ENCODE measurements around the gene GRIK3. TPM values are rescaled to one million over a fixed set of nuclear protein-coding genes. Genes with fewer than 3 reads are reported as not detected.
A peak's percentile ranks its signal among the peaks of the same experiment; 100 is the strongest.
"Not testable (repeated sequence)": the region's sequence is repeated elsewhere in the genome, so short reads cannot be mapped to it uniquely, and the experiment has no call there.

Gene GRIK3
- total RNA-seq, 1 experiment from 2014 or later = not detected

DNA sequence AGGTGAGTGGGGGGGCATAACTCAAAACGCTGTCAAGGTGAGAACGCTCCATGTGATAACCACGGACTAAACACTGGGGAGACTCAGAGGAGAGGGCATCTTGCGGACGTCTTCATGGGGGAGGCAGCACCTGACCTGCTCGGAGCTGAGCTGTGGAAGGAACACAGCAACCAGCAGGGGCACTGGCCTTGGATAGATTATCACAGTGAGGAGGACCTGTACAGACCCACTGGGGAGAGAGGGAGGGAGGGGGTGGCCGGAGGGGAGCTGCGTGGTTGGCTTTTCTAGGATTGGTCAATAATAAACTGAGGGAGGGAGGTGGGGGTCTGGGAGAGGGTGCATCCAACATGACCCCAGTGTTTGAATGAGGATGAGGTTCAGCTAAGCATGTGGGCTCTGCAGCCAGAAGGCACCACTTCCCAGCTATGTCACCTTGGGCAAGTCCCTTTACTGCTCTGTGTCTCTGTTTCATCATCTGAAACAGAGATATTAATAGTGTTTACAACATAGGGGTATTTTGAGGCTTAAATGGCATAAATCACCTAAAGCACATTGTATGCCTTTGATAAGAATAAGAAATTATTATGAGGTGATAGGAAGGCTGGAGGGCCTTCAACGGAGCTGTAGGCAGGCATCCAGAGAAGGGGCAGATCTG is 123.3 kb downstream of the GRIK3 start:
- no peak for DNase-seq (ENCODE audit: low read depth, low spot score)
- in situ Hi-C loops (cut with HindIII; ENCODE audit: low pct_unique_long_range_greater_than_20kb, low sequenced_read_pairs) = no loop called here

DNA sequence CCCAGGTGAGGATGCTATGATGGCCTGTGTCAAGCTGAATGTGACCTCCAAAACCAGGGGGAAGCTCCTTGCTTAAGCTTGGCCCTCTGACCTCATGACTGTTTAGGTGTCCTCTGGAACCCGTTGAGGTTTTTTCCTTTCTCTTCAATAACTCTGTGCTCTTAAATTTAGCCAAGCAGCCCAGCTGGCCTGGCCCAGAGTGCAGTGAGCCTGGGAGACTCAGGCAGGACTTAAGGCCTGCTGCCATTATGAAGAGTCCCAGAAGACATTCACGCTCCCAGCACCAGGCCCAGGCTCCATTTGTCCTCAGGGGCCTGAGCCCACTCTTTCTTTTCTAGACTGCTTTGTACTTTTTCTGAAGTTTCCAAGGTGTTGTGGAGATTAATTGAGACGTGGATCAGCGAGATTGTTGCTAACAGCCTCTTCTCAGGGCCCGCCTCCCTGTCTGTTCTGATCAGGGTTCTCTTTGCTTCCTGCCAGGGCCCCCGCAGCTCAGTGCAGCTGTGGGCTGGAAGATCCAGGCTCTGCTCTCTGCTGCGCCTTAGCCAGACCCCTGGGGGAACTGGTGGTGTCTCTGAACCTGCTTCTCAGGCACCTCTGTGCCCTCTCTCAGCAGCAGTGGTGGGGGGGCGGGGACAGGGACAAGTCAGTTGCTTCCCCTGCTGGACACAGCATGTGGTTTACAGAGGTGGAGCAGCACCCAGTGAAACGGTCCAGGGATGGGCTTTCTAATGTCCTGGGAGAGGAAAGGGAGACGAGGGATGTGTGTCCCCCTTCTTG is 124.2 kb downstream of the GRIK3 start:
- no peak for DNase-seq (ENCODE audit: low read depth, low spot score)

GRCh38 chr1:36909359-36909758 is 125.0 kb downstream of the GRIK3 start:
- in situ Hi-C loops (cut with HindIII; ENCODE audit: low pct_unique_long_range_greater_than_20kb, low sequenced_read_pairs); DNase-seq (ENCODE audit: low read depth, low spot score): not testable (repeated sequence)

More for the DNA sequence above, 124.2 kb downstream of the GRIK3 start:
- in situ Hi-C loops (cut with HindIII; ENCODE audit: low pct_unique_long_range_greater_than_20kb, low sequenced_read_pairs) = no loop called here

GRCh38 chr1:36908096-36908495 is 126.2 kb downstream of the GRIK3 start:
- DNase-seq (ENCODE audit: low read depth, low spot score) = no peak
- in situ Hi-C loops (cut with HindIII; ENCODE audit: low pct_unique_long_range_greater_than_20kb, low sequenced_read_pairs) = no loop called here

DNA sequence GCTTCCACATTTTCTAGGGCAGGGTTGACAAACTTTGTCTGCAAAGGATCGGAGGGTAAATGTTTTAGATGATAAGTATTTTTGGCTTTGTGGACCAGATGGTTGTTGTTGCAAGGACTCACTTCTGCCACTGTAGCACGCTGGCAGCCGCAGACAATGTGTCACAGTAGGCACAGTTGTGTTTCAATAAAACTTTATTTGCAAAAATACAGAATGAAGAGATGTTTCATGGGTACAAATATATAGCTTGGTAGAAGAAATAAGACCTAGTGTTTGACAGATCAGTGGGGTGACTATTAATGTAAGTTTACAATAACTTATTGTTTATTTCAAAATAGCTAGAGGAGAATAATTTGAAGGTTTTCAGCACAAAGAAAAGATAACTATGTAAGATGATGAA is 127.8 kb downstream of the GRIK3 start:
- in situ Hi-C loops (cut with HindIII; ENCODE audit: low pct_unique_long_range_greater_than_20kb, low sequenced_read_pairs) = no loop called here

DNA sequence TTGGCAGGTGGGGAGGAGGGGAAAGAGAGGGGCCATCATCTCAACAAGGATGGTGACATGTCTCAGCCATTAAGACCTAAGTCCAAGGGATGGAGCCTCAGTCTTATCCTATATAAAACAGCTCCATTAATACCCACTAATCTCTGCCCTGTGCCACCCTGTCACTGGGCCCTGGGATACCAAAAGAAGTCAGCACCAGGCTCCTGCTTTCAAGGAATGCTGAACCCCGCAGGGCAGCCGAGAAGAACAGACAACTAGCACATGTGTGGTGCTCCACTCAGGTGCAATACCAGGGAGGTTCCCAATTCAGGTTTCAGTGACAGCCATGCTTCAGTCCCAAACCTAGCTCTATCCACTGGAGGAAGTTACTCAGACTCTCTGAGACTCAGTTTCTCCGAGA is 128.4 kb downstream of the GRIK3 start:
- no peak for DNase-seq (ENCODE audit: low read depth, low spot score)

More for the DNA sequence above, 127.8 kb downstream of the GRIK3 start:
- no peak for DNase-seq (ENCODE audit: low read depth, low spot score)

GRCh38 chr1:36900128-36900527 is 134.2 kb downstream of the GRIK3 start:
- in situ Hi-C loops (cut with HindIII; ENCODE audit: low pct_unique_long_range_greater_than_20kb, low sequenced_read_pairs) = no loop called here

More for the DNA sequence above, 128.4 kb downstream of the GRIK3 start:
- in situ Hi-C loops (cut with HindIII; ENCODE audit: low pct_unique_long_range_greater_than_20kb, low sequenced_read_pairs) = no loop called here

GRCh38 chr1:36897813-36898212 is 136.5 kb downstream of the GRIK3 start:
- DNase-seq (ENCODE audit: low read depth, low spot score); in situ Hi-C loops (cut with HindIII; ENCODE audit: low pct_unique_long_range_greater_than_20kb, low sequenced_read_pairs): not testable (repeated sequence)

More at GRCh38 chr1:36900128-36900527, 134.2 kb downstream of the GRIK3 start:
- no peak for DNase-seq (ENCODE audit: low read depth, low spot score)

GRCh38 chr1:36894824-36895223 is 139.5 kb downstream of the GRIK3 start:
- no peak for DNase-seq (ENCODE audit: low read depth, low spot score)
- in situ Hi-C loops (cut with HindIII; ENCODE audit: low pct_unique_long_range_greater_than_20kb, low sequenced_read_pairs) = no loop called here

GRCh38 chr1:36890776-36891175 is 143.5 kb downstream of the GRIK3 start:
- in situ Hi-C loops (cut with HindIII; ENCODE audit: low pct_unique_long_range_greater_than_20kb, low sequenced_read_pairs) = no loop called here
- DNase-seq (ENCODE audit: low read depth, low spot score) = no peak

DNA sequence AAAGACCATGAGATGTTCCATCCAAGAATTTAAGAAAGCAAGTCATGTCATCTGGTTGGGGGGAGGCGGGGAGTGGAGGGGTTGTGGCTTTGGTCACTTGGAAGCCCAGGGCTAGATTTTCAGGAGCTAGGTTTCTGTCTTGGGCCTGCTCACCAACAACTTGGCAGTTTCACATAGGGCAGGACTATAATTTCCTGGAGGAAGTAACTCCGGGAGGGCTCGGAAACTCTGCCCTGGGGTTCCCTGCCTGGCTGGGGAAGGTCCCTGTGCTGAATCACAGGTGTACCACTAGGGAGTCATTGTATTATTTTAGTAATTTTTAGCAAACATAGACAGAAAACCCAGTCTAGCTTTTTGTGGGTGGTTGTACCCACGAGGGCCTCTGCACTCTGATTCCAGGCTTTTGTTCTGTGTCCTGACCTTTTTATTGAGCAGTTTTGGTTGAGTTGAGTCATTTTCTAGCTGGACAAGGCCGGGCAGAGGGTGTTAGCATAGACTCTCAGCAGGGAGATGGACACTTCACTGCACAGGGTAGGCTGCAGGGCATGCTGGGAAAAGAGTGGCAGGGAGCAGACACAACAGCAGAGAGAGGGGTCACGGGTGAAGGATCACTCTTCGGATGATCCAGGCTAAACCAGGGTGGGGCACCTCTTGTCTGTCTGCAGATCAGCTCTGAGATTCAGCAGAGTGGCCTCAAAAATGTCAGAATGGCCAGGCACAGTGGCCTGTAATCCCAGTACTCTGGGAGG is 144.7 kb downstream of the GRIK3 start:
- in situ Hi-C loops (cut with HindIII; ENCODE audit: low pct_unique_long_range_greater_than_20kb, low sequenced_read_pairs) = no loop called here
- DNase-seq (ENCODE audit: low read depth, low spot score) = no peak

GRCh38 chr1:36888811-36889477 is 145.4 kb downstream of the GRIK3 start:
- in situ Hi-C loops (cut with HindIII; ENCODE audit: low pct_unique_long_range_greater_than_20kb, low sequenced_read_pairs) = no loop called here
- no peak for DNase-seq (ENCODE audit: low read depth, low spot score)

GRCh38 chr1:36885540-36886357 is 148.6 kb downstream of the GRIK3 start:
- in situ Hi-C loops (cut with HindIII; ENCODE audit: low pct_unique_long_range_greater_than_20kb, low sequenced_read_pairs) = no loop called here
- DNase-seq (ENCODE audit: low read depth, low spot score) = peak; percentile 22

- no peak for DNase-seq (ENCODE audit: low read depth, low spot score)
- in situ Hi-C loops (cut with HindIII; ENCODE audit: low pct_unique_long_range_greater_than_20kb, low sequenced_read_pairs) = no loop called here
Measured at GRCh38 chr1:36884801-36885200, 149.5 kb downstream of the GRIK3 start.

GRCh38 chr1:36884029-36884701 is 150.2 kb downstream of the GRIK3 start:
- no peak for DNase-seq (ENCODE audit: low read depth, low spot score)
- in situ Hi-C loops (cut with HindIII; ENCODE audit: low pct_unique_long_range_greater_than_20kb, low sequenced_read_pairs) = no loop called here

DNA sequence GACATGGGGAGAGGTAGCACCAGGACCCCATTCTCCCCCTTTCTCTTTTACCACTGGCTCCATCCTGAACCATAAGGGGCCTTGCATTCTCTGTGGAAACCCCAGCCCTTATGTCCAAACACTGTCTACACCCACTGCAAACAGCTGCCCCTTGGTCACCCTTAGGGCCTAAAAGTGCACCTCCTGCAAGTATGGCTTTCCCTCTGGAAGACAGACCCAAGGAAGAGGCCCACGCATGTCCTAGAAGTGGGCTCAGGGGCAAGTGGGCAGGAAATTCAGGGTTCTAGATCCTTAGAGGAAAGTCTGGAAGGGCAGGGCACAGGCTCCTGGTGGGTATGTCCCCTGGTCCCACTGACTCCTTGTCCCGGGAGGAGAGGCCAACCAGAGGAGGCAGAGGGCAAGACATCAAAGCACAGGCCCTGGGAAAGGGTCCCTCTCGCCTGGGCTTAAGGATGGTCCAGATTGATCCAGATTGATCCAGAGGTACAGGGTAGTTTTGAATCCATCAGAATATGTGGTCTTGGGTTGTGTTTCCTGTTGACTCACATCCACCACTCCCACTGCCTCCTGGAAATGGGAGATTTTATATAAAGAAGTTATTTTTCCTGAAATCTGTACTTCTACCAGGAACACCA is 150.9 kb downstream of the GRIK3 start:
- in situ Hi-C loops (cut with HindIII; ENCODE audit: low pct_unique_long_range_greater_than_20kb, low sequenced_read_pairs) = no loop called here
- DNase-seq (ENCODE audit: low read depth, low spot score) = no peak
